Naive B cell (primary cell): ENCODE measurements around the gene NDUFS4. TPM values are rescaled to one million over a fixed set of nuclear protein-coding genes. Genes with fewer than 3 reads are reported as not detected.
"Not testable (repeated sequence)": the region's sequence is repeated elsewhere in the genome, so short reads cannot be mapped to it uniquely, and the experiment has no call there.

Source experiments
- ATAC-seq, 2 donors: fragments of 150-1000 bp; cut with Tn5 transposase; 2 replicates each; pipeline ENCODE4 v1.10.0; 2021; ENCODE audit warnings: low read depth in 2 of 2, mild to moderate bottlenecking in 2 of 2, moderate library complexity in 2 of 2
- DNase-seq: peaks from one replicate; pipeline ENCODE4 v3.0.0; 2022
- H3K27ac Mint-ChIP-seq, 6 donors: one replicate each; pipeline ENCODE4 v1.8.0; 2020 to 2022; ENCODE audit warnings: mild to moderate bottlenecking in 6 of 6, mixed read lengths in 6 of 6, moderate library complexity in 5 of 6, inconsistent platforms in 2 of 6
- H3K27me3 Mint-ChIP-seq, 3 donors: one replicate each; pipeline ENCODE4 v1.8.0; 2021 to 2022; ENCODE audit warnings: mixed read lengths in 3 of 3, mild to moderate bottlenecking in 1 of 3
- H3K36me3 Mint-ChIP-seq, 2 donors: one replicate each; pipeline ENCODE4 v1.8.0; 2020 to 2022; ENCODE audit warnings: mixed read lengths in 2 of 2, inconsistent platforms in 1 of 2, mild to moderate bottlenecking in 1 of 2
- H3K4me1 Mint-ChIP-seq, 3 donors: one replicate each; pipeline ENCODE4 v1.8.0; 2020 to 2022; ENCODE audit warnings: mixed read lengths in 3 of 3, inconsistent platforms in 1 of 3, mild to moderate bottlenecking in 1 of 3, moderate library complexity in 1 of 3
- H3K4me3 Mint-ChIP-seq, 8 donors: one replicate each; pipeline ENCODE4 v1.8.0; 2020 to 2022; ENCODE audit warnings: mild to moderate bottlenecking in 8 of 8, mixed read lengths in 8 of 8, moderate library complexity in 8 of 8, inconsistent platforms in 2 of 8
- H3K9me3 Mint-ChIP-seq, 7 donors: one replicate each; pipeline ENCODE4 v1.8.0; 2020 to 2022; ENCODE audit warnings: mixed read lengths in 7 of 7, mild to moderate bottlenecking in 5 of 7, inconsistent platforms in 2 of 7, moderate library complexity in 1 of 7
- polyA plus RNA-seq, 6 donors: library from polyadenylated mRNA; unstranded; fragments of 300-500 nt; fragmentation: Illumina TruSeq; gene quantifications; one replicate each; pipeline ENCODE4 v1.2.3, GENCODE V29; 2021; ENCODE audit warnings: low read depth in 6 of 6

NDUFS4 gene
- polyA plus RNA-seq, result 100 to 1,000 TPM in 1 of 6 donors, 10 to 100 TPM in 5; 62.5 to 101 (median 83.7) TPM

GRCh38 chr5:53560506-53561191, at the start of gene NDUFS4:
NDUFS4 (plus strand) TSS chr5:53560639; CDS start chr5:53560663, 24 bp downstream.
- Mint-ChIP-seq H3K4me1 (peaks cover 22 to 36% (median 26%) of the 10 kb centered on the region in 3 donors), H3K27me3 (peaks cover 6 to 12% (median 8%) of the 10 kb centered on the region in 3 donors), H3K9me3 (peaks cover 0 to 13% (median 3%) of the 10 kb centered on the region in 7 donors), H3K36me3 (peaks cover 5 to 6% of the 10 kb centered on the region in 2 donors), H3K4me3 (peak within 1 kb of the TSS; percentile 97 to 99 (median 99)), H3K27ac (peak within 1 kb of the TSS; percentile 61 to 97 (median 96))
- ATAC-seq (peak; percentile 87 to 88), DNase-seq (peak; percentile 64)

- Mint-ChIP-seq H3K4me3 (no peak overlapping the region), H3K4me1 (no peaks in the 10 kb centered on the region), H3K36me3 (peaks cover 7 to 14% of the 10 kb centered on the region in 2 donors)
These were observed 47.9 kb upstream of the NDUFS4 start for GRCh38 chr5:53512539-53512938.

GRCh38 chr5:53515988-53516387, 44.5 kb upstream of the NDUFS4 start:
- H3K27me3 Mint-ChIP-seq, result peaks cover 4 to 15% (median 10%) of the 10 kb centered on the region in 3 donors
- no peak for ATAC-seq
- no peak overlapping the region for H3K27ac Mint-ChIP-seq
- no peaks in the 10 kb centered on the region for H3K4me1 Mint-ChIP-seq
- DNase-seq, result no peak
- peaks cover 0 to 7% of the 10 kb centered on the region in 2 donors for H3K36me3 Mint-ChIP-seq
- no peak overlapping the region for H3K4me3 Mint-ChIP-seq
- H3K9me3 Mint-ChIP-seq, result peaks cover 5 to 30% (median 13%) of the 10 kb centered on the region in 7 donors

More at GRCh38 chr5:53512539-53512938, 47.9 kb upstream of the NDUFS4 start:
- Mint-ChIP-seq H3K9me3 (peaks cover 18 to 51% (median 33%) of the 10 kb centered on the region in 7 donors), H3K27me3 (peaks cover 0 to 6% (median 4%) of the 10 kb centered on the region in 3 donors), H3K27ac (no peak overlapping the region)
- DNase-seq (no peak), ATAC-seq (no peak)

- no peak for DNase-seq
- Mint-ChIP-seq H3K4me1 (no peaks in the 10 kb centered on the region), H3K9me3 (peaks cover 0 to 17% (median 13%) of the 10 kb centered on the region in 7 donors), H3K36me3 (no peaks in the 10 kb centered on the region), H3K4me3 (no peak overlapping the region), H3K27me3 (peaks cover 0 to 21% (median 15%) of the 10 kb centered on the region in 3 donors), H3K27ac (no peak overlapping the region)
- no peak for ATAC-seq
These were observed 39.6 kb upstream of the NDUFS4 start for GRCh38 chr5:53520813-53521212.

- H3K4me3 Mint-ChIP-seq, result no peak overlapping the region
- ATAC-seq (no peak), DNase-seq (no peak)
- peaks cover 0 to 11% (median 0%) of the 10 kb centered on the region in 7 donors for H3K9me3 Mint-ChIP-seq
- no peaks in the 10 kb centered on the region for H3K4me1 Mint-ChIP-seq
- H3K27me3 Mint-ChIP-seq, result peaks cover 19 to 51% (median 24%) of the 10 kb centered on the region in 3 donors
- no peaks in the 10 kb centered on the region for H3K36me3 Mint-ChIP-seq
- H3K27ac Mint-ChIP-seq, result no peak overlapping the region
These were observed 22.7 kb upstream of the NDUFS4 start for GRCh38 chr5:53537711-53538110.

GRCh38 chr5:53540739-53541138, 19.7 kb upstream of the NDUFS4 start:
- DNase-seq, H3K36me3 Mint-ChIP-seq, ATAC-seq, H3K4me3 Mint-ChIP-seq, H3K4me1 Mint-ChIP-seq, H3K27ac Mint-ChIP-seq: not testable (repeated sequence)
- Mint-ChIP-seq H3K9me3 (peaks cover 0 to 11% (median 0%) of the 10 kb centered on the region in 7 donors), H3K27me3 (peaks cover 16 to 33% (median 19%) of the 10 kb centered on the region in 3 donors)

- peaks cover 0 to 11% (median 0%) of the 10 kb centered on the region in 7 donors for H3K9me3 Mint-ChIP-seq
- H3K36me3 Mint-ChIP-seq, result no peaks in the 10 kb centered on the region
- DNase-seq (no peak), ATAC-seq (no peak)
- H3K27me3 Mint-ChIP-seq, result peaks cover 13 to 26% (median 15%) of the 10 kb centered on the region in 3 donors
- no peak overlapping the region for H3K27ac Mint-ChIP-seq
- no peak overlapping the region for H3K4me3 Mint-ChIP-seq
- H3K4me1 Mint-ChIP-seq, result no peaks in the 10 kb centered on the region
These were observed 18.6 kb upstream of the NDUFS4 start for GRCh38 chr5:53541859-53542258.

- Mint-ChIP-seq H3K27me3 (peaks cover 2 to 21% (median 10%) of the 10 kb centered on the region in 3 donors), H3K4me3 (no peak overlapping the region), H3K27ac (no peak overlapping the region), H3K9me3 (peaks cover 0 to 11% (median 0%) of the 10 kb centered on the region in 7 donors), H3K36me3 (no peaks in the 10 kb centered on the region), H3K4me1 (no peaks in the 10 kb centered on the region)
- no peak for ATAC-seq
- no peak for DNase-seq
These were observed 17.5 kb upstream of the NDUFS4 start for GRCh38 chr5:53542926-53543325.

GRCh38 chr5:53543401-53543800, 17.0 kb upstream of the NDUFS4 start:
- Mint-ChIP-seq H3K27me3 (peaks cover 0 to 18% (median 10%) of the 10 kb centered on the region in 3 donors), H3K36me3 (no peaks in the 10 kb centered on the region), H3K27ac (no peak overlapping the region), H3K4me1 (no peaks in the 10 kb centered on the region), H3K9me3 (peaks cover 0 to 11% (median 0%) of the 10 kb centered on the region in 7 donors), H3K4me3 (no peak overlapping the region)
- ATAC-seq, result no peak
- no peak for DNase-seq

- DNase-seq (no peak), ATAC-seq (no peak)
- Mint-ChIP-seq H3K4me1 (no peaks in the 10 kb centered on the region), H3K27ac (no peak overlapping the region), H3K9me3 (peaks cover 0 to 7% (median 0%) of the 10 kb centered on the region in 7 donors), H3K36me3 (no peaks in the 10 kb centered on the region), H3K27me3 (peaks cover 0 to 10% (median 9%) of the 10 kb centered on the region in 3 donors), H3K4me3 (no peak overlapping the region)
These were observed 14.7 kb upstream of the NDUFS4 start for GRCh38 chr5:53545744-53546143.

GRCh38 chr5:53547226-53547625, 13.2 kb upstream of the NDUFS4 start:
- no peak overlapping the region for H3K4me3 Mint-ChIP-seq
- no peaks in the 10 kb centered on the region for H3K9me3 Mint-ChIP-seq
- ATAC-seq (no peak), DNase-seq (no peak)
- peaks cover 0 to 2% (median under 1%) of the 10 kb centered on the region in 3 donors for H3K27me3 Mint-ChIP-seq
- H3K27ac Mint-ChIP-seq, result no peak overlapping the region
- no peaks in the 10 kb centered on the region for H3K36me3 Mint-ChIP-seq
- H3K4me1 Mint-ChIP-seq, result no peaks in the 10 kb centered on the region

- H3K27me3 Mint-ChIP-seq, result peaks cover 0 to 11% (median 3%) of the 10 kb centered on the region in 3 donors
- not testable (repeated sequence) for H3K9me3 Mint-ChIP-seq, H3K4me1 Mint-ChIP-seq, H3K36me3 Mint-ChIP-seq, H3K4me3 Mint-ChIP-seq, ATAC-seq, DNase-seq, H3K27ac Mint-ChIP-seq
These were observed 11.9 kb upstream of the NDUFS4 start for GRCh38 chr5:53548501-53548900.

- no peak overlapping the region for H3K27ac Mint-ChIP-seq
- peaks cover 8 to 18% (median 11%) of the 10 kb centered on the region in 3 donors for H3K27me3 Mint-ChIP-seq
- DNase-seq (no peak), ATAC-seq (no peak)
- H3K36me3 Mint-ChIP-seq, result no peaks in the 10 kb centered on the region
- no peaks in the 10 kb centered on the region for H3K9me3 Mint-ChIP-seq
- H3K4me3 Mint-ChIP-seq, result no peak overlapping the region
- H3K4me1 Mint-ChIP-seq, result no peaks in the 10 kb centered on the region
These were observed 10.6 kb upstream of the NDUFS4 start for GRCh38 chr5:53549792-53550191.

GRCh38 chr5:53552561-53552960, 7.9 kb upstream of the NDUFS4 start:
- Mint-ChIP-seq H3K4me3 (no peak overlapping the region), H3K4me1 (no peaks in the 10 kb centered on the region), H3K36me3 (no peaks in the 10 kb centered on the region), H3K9me3 (no peaks in the 10 kb centered on the region), H3K27ac (no peak overlapping the region), H3K27me3 (peaks cover 14 to 25% (median 22%) of the 10 kb centered on the region in 3 donors)
- DNase-seq (no peak), ATAC-seq (no peak)
